Measurements from ENCODE around the gene EIF4ENIF1.
"Not testable (repeated sequence)": the region's sequence is repeated elsewhere in the genome, so short reads cannot be mapped to it uniquely, and the experiment has no call there.

EIF4ENIF1 gene

GRCh38 chr22:31489632-31490495, at the start of gene EIF4ENIF1:
Gene EIF4ENIF1 (minus strand): TSS chr22:31489842. CDS start chr22:31488718, 1,124 bp downstream.
- peak; percentile 53 for DNase-seq

GRCh38 chr22:31538815-31539214, 49.2 kb upstream of the EIF4ENIF1 start:
- DNase-seq: no peak

GRCh38 chr22:31537019-31537535, 47.4 kb upstream of the EIF4ENIF1 start:
- DNase-seq: no peak

- no peak for DNase-seq
Observed at GRCh38 chr22:31533374-31533773, 43.7 kb upstream of the EIF4ENIF1 start.

- DNase-seq: no peak
Observed at GRCh38 chr22:31532060-31532459, 42.4 kb upstream of the EIF4ENIF1 start.

GRCh38 chr22:31530823-31531195, 41.2 kb upstream of the EIF4ENIF1 start:
- no peak for DNase-seq

- DNase-seq: no peak
Observed at GRCh38 chr22:31526270-31526669, 36.6 kb upstream of the EIF4ENIF1 start.

- DNase-seq: not testable (repeated sequence)
Observed at GRCh38 chr22:31524132-31524531, 34.5 kb upstream of the EIF4ENIF1 start.

GRCh38 chr22:31520051-31520450, 30.4 kb upstream of the EIF4ENIF1 start:
- DNase-seq: no peak

- DNase-seq: no peak
Observed at GRCh38 chr22:31509061-31509762, 19.6 kb upstream of the EIF4ENIF1 start.

GRCh38 chr22:31508536-31508935, 18.9 kb upstream of the EIF4ENIF1 start:
- DNase-seq: no peak

- DNase-seq: not testable (repeated sequence)
Observed at GRCh38 chr22:31507517-31507916, 17.9 kb upstream of the EIF4ENIF1 start.

- DNase-seq: no peak
Observed at GRCh38 chr22:31504282-31504681, 14.6 kb upstream of the EIF4ENIF1 start.

GRCh38 chr22:31503211-31503964, 13.7 kb upstream of the EIF4ENIF1 start:
- DNase-seq: no peak

- DNase-seq: no peak
Observed at GRCh38 chr22:31501738-31502137, 12.1 kb upstream of the EIF4ENIF1 start.

GRCh38 chr22:31497148-31497938, 7.7 kb upstream of the EIF4ENIF1 start:
- DNase-seq: no peak

GRCh38 chr22:31496735-31497146, 7.1 kb upstream of the EIF4ENIF1 start:
- DNase-seq: no peak

GRCh38 chr22:31496007-31496734, 6.5 kb upstream of the EIF4ENIF1 start, which contains the start of gene SFI1:
Gene SFI1 (plus strand): TSS chr22:31496536. CDS start chr22:31508285, 11,749 bp downstream.
- peak; percentile 75 for DNase-seq

- no peak for DNase-seq
Observed at GRCh38 chr22:31495343-31495742, 5.7 kb upstream of the EIF4ENIF1 start.

- DNase-seq: not testable (repeated sequence)
Observed at GRCh38 chr22:31493355-31493754, 3.7 kb upstream of the EIF4ENIF1 start.

GRCh38 chr22:31492151-31492550, 2.5 kb upstream of the EIF4ENIF1 start:
- DNase-seq: no peak
